ENCODE results near the gene KRT83.
A peak's percentile ranks its signal among the peaks of the same experiment; 100 is the strongest.

The KRT83 gene

GRCh38 chr12:52320784-52321400 is at the start of gene KRT83:
Gene KRT83 (minus strand): TSS chr12:52321398. CDS start chr12:52321335, 63 bp downstream.
- DNase-seq = no peak

- DNase-seq = no peak
These were observed 48.6 kb upstream of the KRT83 start for GRCh38 chr12:52369809-52370208.

- no peak for DNase-seq
These were observed 48.0 kb upstream of the KRT83 start for GRCh38 chr12:52369211-52369610.

- DNase-seq = no peak
These were observed 47.3 kb upstream of the KRT83 start for GRCh38 chr12:52368508-52368907.

GRCh38 chr12:52367876-52368275 is 46.7 kb upstream of the KRT83 start:
- DNase-seq = no peak

- DNase-seq = no peak
These were observed 45.7 kb upstream of the KRT83 start, which contains the start of gene KRT85 for GRCh38 chr12:52366738-52367485. Gene KRT85 (minus strand): TSS chr12:52367481. CDS start chr12:52367405, 76 bp downstream.

- DNase-seq = no peak
These were observed 43.8 kb upstream of the KRT83 start for GRCh38 chr12:52364901-52365489.

GRCh38 chr12:52364061-52364460 is 42.9 kb upstream of the KRT83 start:
- DNase-seq = no peak

GRCh38 chr12:52363111-52363679 is 42.0 kb upstream of the KRT83 start:
- DNase-seq = no peak

- no peak for DNase-seq
These were observed 41.0 kb upstream of the KRT83 start for GRCh38 chr12:52362118-52362726.

GRCh38 chr12:52361553-52361952 is 40.4 kb upstream of the KRT83 start:
- no peak for DNase-seq

- no peak for DNase-seq
These were observed 39.6 kb upstream of the KRT83 start for GRCh38 chr12:52360663-52361271.

- no peak for DNase-seq
These were observed 39.0 kb upstream of the KRT83 start for GRCh38 chr12:52360106-52360662.

- DNase-seq = no peak
These were observed 38.4 kb upstream of the KRT83 start for GRCh38 chr12:52359621-52360061.

GRCh38 chr12:52358575-52359350 is 37.6 kb upstream of the KRT83 start:
- DNase-seq = peak; percentile 21

GRCh38 chr12:52356762-52357580 is 35.8 kb upstream of the KRT83 start:
- DNase-seq = no peak

GRCh38 chr12:52356031-52356761 is 35.0 kb upstream of the KRT83 start:
- no peak for DNase-seq

GRCh38 chr12:52355176-52355575 is 34.0 kb upstream of the KRT83 start:
- DNase-seq = peak; percentile 24

- peak; percentile 93 for DNase-seq
These were observed 33.0 kb upstream of the KRT83 start for GRCh38 chr12:52354200-52354599.

- DNase-seq = no peak
These were observed 32.6 kb upstream of the KRT83 start for GRCh38 chr12:52353766-52354165.
